PC-3 (cell line): ENCODE measurements around the gene FNBP1L.

ENCODE experiments used
- CTCF ChIP-seq: fragments of 300-600 bp; sonication (generic); conservative IDR thresholded peaks from 2 replicates; pipeline ENCODE4 v1.5.1; 2017; ENCODE audit warnings: antibody characterized with exemption, low read depth, mild to moderate bottlenecking, low read length
- EZH2 ChIP-seq: fragments of 300-600 bp; sonication (generic); IDR thresholded peaks from one replicate; pipeline ENCODE4 v1.6.1; 2017; ENCODE audit warnings: antibody characterized with exemption, mild to moderate bottlenecking, low read length; ENCODE audit not compliant: unreplicated experiment

GRCh38 chr1:93500275-93500674 is 52.4 kb downstream of the FNBP1L start:
- TF ChIP-seq CTCF = no peak
- TF ChIP-seq EZH2 = no peak
